ENCODE measurements around the gene APH1B. TPM values are rescaled to one million over a fixed set of nuclear protein-coding genes. Genes with fewer than 3 reads are reported as not detected.

Gene APH1B
- polyA plus RNA-seq (2013, experiment 1 of 2), result 18.6 TPM
- 17.5 TPM for polyA plus RNA-seq (2013, experiment 2 of 2)

- peak; percentile 66 for DNase-seq
- Histone ChIP-seq H3K9me3 (ENCODE audit: control insufficient read depth, low read length) (no peaks in the 10 kb centered on the region), H2BK15ac (ENCODE audit: low read depth, poor library complexity, severe bottlenecking) (peak within 1 kb of the TSS; percentile 99), H2BK5ac (ENCODE audit: low read depth, low read length, poor library complexity, severe bottlenecking) (no peak within 1 kb of the TSS), H3K27ac (ENCODE audit: low read length, poor library complexity, severe bottlenecking) (peak within 1 kb of the TSS; percentile 25), H3K79me1 (replicated peaks; ENCODE audit: low read length, poor library complexity, severe bottlenecking) (peaks cover 7% of the 10 kb centered on the region), H3K4ac (ENCODE audit: low read depth in 1 of 2, low read length in 2 of 2) (peak within 1 kb of the TSS; percentile 81 to 85), H3K14ac (ENCODE audit: low read length in 2 of 2) (peak within 1 kb of the TSS in 1 of 2 experiments; percentile 97), H2BK12ac (ENCODE audit: low read length in 2 of 2) (peak within 1 kb of the TSS in 1 of 2 experiments; percentile 29), H3K18ac (ENCODE audit: low read depth in 1 of 2, low read length in 2 of 2) (peak within 1 kb of the TSS; percentile 88 to 96), H4K8ac (ENCODE audit: low read length) (peak within 1 kb of the TSS; percentile 96), H2AFZ (ENCODE audit: low read depth, low read length) (peak within 1 kb of the TSS; percentile 89), H3K4me1 (ENCODE audit: control insufficient read depth, insufficient read depth, low read depth, low read length) (peaks cover 2% of the 10 kb centered on the region), H3K4me2 (ENCODE audit: low read length, poor library complexity, severe bottlenecking) (peak within 1 kb of the TSS; percentile 77), H3K4me3 (ENCODE audit: insufficient read depth in 1 of 2, low read depth in 1 of 2, low read length in 2 of 2) (peak within 1 kb of the TSS; percentile 87 to 95), H3K9ac (ENCODE audit: low read length) (peak within 1 kb of the TSS; percentile 96), H2BK120ac (ENCODE audit: low read depth, low read length) (peak within 1 kb of the TSS; percentile 82), H3K36me3 (ENCODE audit: control insufficient read depth in 1 of 2, insufficient read depth in 2 of 2, low read depth in 1 of 2, low read length in 2 of 2) (peaks cover 2 to 31% of the 10 kb centered on the region in 2 experiments), H3K27me3 (ENCODE audit: control insufficient read depth in 1 of 2, insufficient read depth in 1 of 2, low read length in 2 of 2) (no peaks in the 10 kb centered on the region), H3K23ac (ENCODE audit: low read length in 2 of 2) (peak within 1 kb of the TSS in 1 of 2 experiments; percentile 77), H4K91ac (ENCODE audit: low read length) (peak within 1 kb of the TSS; percentile 92), H2AK5ac (ENCODE audit: low read length, severe bottlenecking) (peak within 1 kb of the TSS; percentile 51)
- under 1% methylated on average over 47 of the region's 102 CpGs for WGBS
Observed at GRCh38 chr15:63277038-63277892, at the start of gene APH1B. APH1B (plus strand) TSS chr15:63277605; CDS start chr15:63277624, 19 bp downstream.

GRCh38 chr15:63227689-63228088 is 49.7 kb upstream of the APH1B start:
- Histone ChIP-seq H3K4me3 (ENCODE audit: insufficient read depth in 1 of 2, low read depth in 1 of 2, low read length in 2 of 2) (no peak overlapping the region), H3K27me3 (ENCODE audit: control insufficient read depth in 1 of 2, insufficient read depth in 1 of 2, low read length in 2 of 2) (no peaks in the 10 kb centered on the region), H3K4me1 (ENCODE audit: control insufficient read depth, insufficient read depth, low read depth, low read length) (peaks cover 3% of the 10 kb centered on the region), H3K4ac (ENCODE audit: low read depth in 1 of 2, low read length in 2 of 2) (no peak overlapping the region), H2BK5ac (ENCODE audit: low read depth, low read length, poor library complexity, severe bottlenecking) (no peak overlapping the region), H3K9ac (ENCODE audit: low read length) (no peak overlapping the region), H3K18ac (ENCODE audit: low read depth in 1 of 2, low read length in 2 of 2) (no peak overlapping the region), H2BK15ac (ENCODE audit: low read depth, poor library complexity, severe bottlenecking) (no peak overlapping the region), H3K27ac (ENCODE audit: low read length, poor library complexity, severe bottlenecking) (no peak overlapping the region), H2AK5ac (ENCODE audit: low read length, severe bottlenecking) (no peak overlapping the region), H3K79me1 (replicated peaks; ENCODE audit: low read length, poor library complexity, severe bottlenecking) (peaks cover 10% of the 10 kb centered on the region), H4K8ac (ENCODE audit: low read length) (no peak overlapping the region), H3K9me3 (ENCODE audit: control insufficient read depth, low read length) (no peaks in the 10 kb centered on the region), H3K14ac (ENCODE audit: low read length in 2 of 2) (no peak overlapping the region), H3K4me2 (ENCODE audit: low read length, poor library complexity, severe bottlenecking) (no peak overlapping the region), H2BK120ac (ENCODE audit: low read depth, low read length) (no peak overlapping the region), H2BK12ac (ENCODE audit: low read length in 2 of 2) (no peak overlapping the region), H4K91ac (ENCODE audit: low read length) (no peak overlapping the region), H3K23ac (ENCODE audit: low read length in 2 of 2) (no peak overlapping the region), H3K36me3 (ENCODE audit: control insufficient read depth in 1 of 2, insufficient read depth in 2 of 2, low read depth in 1 of 2, low read length in 2 of 2) (peaks cover 0 to 10% of the 10 kb centered on the region in 2 experiments), H2AFZ (ENCODE audit: low read depth, low read length) (no peak overlapping the region)
- WGBS, result 98% methylated on average over 2 of the region's 2 CpGs
- no peak for DNase-seq

GRCh38 chr15:63231206-63231605 is 46.2 kb upstream of the APH1B start:
- Histone ChIP-seq H2BK120ac (ENCODE audit: low read depth, low read length) (no peak overlapping the region), H3K4me2 (ENCODE audit: low read length, poor library complexity, severe bottlenecking) (no peak overlapping the region), H3K9ac (ENCODE audit: low read length) (no peak overlapping the region), H3K27me3 (ENCODE audit: control insufficient read depth in 1 of 2, insufficient read depth in 1 of 2, low read length in 2 of 2) (no peaks in the 10 kb centered on the region), H2AK5ac (ENCODE audit: low read length, severe bottlenecking) (no peak overlapping the region), H3K4ac (ENCODE audit: low read depth in 1 of 2, low read length in 2 of 2) (no peak overlapping the region), H3K9me3 (ENCODE audit: control insufficient read depth, low read length) (no peaks in the 10 kb centered on the region), H4K8ac (ENCODE audit: low read length) (no peak overlapping the region), H4K91ac (ENCODE audit: low read length) (no peak overlapping the region), H3K18ac (ENCODE audit: low read depth in 1 of 2, low read length in 2 of 2) (no peak overlapping the region), H3K23ac (ENCODE audit: low read length in 2 of 2) (no peak overlapping the region), H3K14ac (ENCODE audit: low read length in 2 of 2) (no peak overlapping the region), H3K4me1 (ENCODE audit: control insufficient read depth, insufficient read depth, low read depth, low read length) (peaks cover 13% of the 10 kb centered on the region), H2BK5ac (ENCODE audit: low read depth, low read length, poor library complexity, severe bottlenecking) (no peak overlapping the region), H3K79me1 (replicated peaks; ENCODE audit: low read length, poor library complexity, severe bottlenecking) (peaks cover 13% of the 10 kb centered on the region), H3K27ac (ENCODE audit: low read length, poor library complexity, severe bottlenecking) (no peak overlapping the region), H3K4me3 (ENCODE audit: insufficient read depth in 1 of 2, low read depth in 1 of 2, low read length in 2 of 2) (no peak overlapping the region), H3K36me3 (ENCODE audit: control insufficient read depth in 1 of 2, insufficient read depth in 2 of 2, low read depth in 1 of 2, low read length in 2 of 2) (peaks cover 0 to 4% of the 10 kb centered on the region in 2 experiments), H2BK12ac (ENCODE audit: low read length in 2 of 2) (no peak overlapping the region), H2AFZ (ENCODE audit: low read depth, low read length) (no peak overlapping the region), H2BK15ac (ENCODE audit: low read depth, poor library complexity, severe bottlenecking) (no peak overlapping the region)
- DNase-seq, result no peak
- WGBS, result 95% methylated on average over 3 of the region's 3 CpGs

GRCh38 chr15:63231706-63232105 is 45.7 kb upstream of the APH1B start:
- 56% methylated on average over 1 of the region's 1 CpG for WGBS
- Histone ChIP-seq H3K27me3 (ENCODE audit: control insufficient read depth in 1 of 2, insufficient read depth in 1 of 2, low read length in 2 of 2) (no peaks in the 10 kb centered on the region), H4K8ac (ENCODE audit: low read length) (no peak overlapping the region), H3K4ac (ENCODE audit: low read depth in 1 of 2, low read length in 2 of 2) (no peak overlapping the region), H2BK120ac (ENCODE audit: low read depth, low read length) (no peak overlapping the region), H4K91ac (ENCODE audit: low read length) (no peak overlapping the region), H2AFZ (ENCODE audit: low read depth, low read length) (no peak overlapping the region), H3K27ac (ENCODE audit: low read length, poor library complexity, severe bottlenecking) (no peak overlapping the region), H3K79me1 (replicated peaks; ENCODE audit: low read length, poor library complexity, severe bottlenecking) (peaks cover 13% of the 10 kb centered on the region), H3K9ac (ENCODE audit: low read length) (no peak overlapping the region), H3K4me1 (ENCODE audit: control insufficient read depth, insufficient read depth, low read depth, low read length) (peaks cover 13% of the 10 kb centered on the region), H3K4me2 (ENCODE audit: low read length, poor library complexity, severe bottlenecking) (no peak overlapping the region), H3K14ac (ENCODE audit: low read length in 2 of 2) (no peak overlapping the region), H2BK5ac (ENCODE audit: low read depth, low read length, poor library complexity, severe bottlenecking) (no peak overlapping the region), H2BK12ac (ENCODE audit: low read length in 2 of 2) (no peak overlapping the region), H3K23ac (ENCODE audit: low read length in 2 of 2) (no peak overlapping the region), H3K4me3 (ENCODE audit: insufficient read depth in 1 of 2, low read depth in 1 of 2, low read length in 2 of 2) (no peak overlapping the region), H3K36me3 (ENCODE audit: control insufficient read depth in 1 of 2, insufficient read depth in 2 of 2, low read depth in 1 of 2, low read length in 2 of 2) (peaks cover 0 to 4% of the 10 kb centered on the region in 2 experiments), H2BK15ac (ENCODE audit: low read depth, poor library complexity, severe bottlenecking) (no peak overlapping the region), H3K18ac (ENCODE audit: low read depth in 1 of 2, low read length in 2 of 2) (no peak overlapping the region), H2AK5ac (ENCODE audit: low read length, severe bottlenecking) (no peak overlapping the region), H3K9me3 (ENCODE audit: control insufficient read depth, low read length) (no peaks in the 10 kb centered on the region)
- DNase-seq, result peak; percentile 28
